Measurements from ENCODE around the gene MBNL2.
A peak's percentile ranks its signal among the peaks of the same experiment; 100 is the strongest.

The MBNL2 gene

GRCh38 chr13:97435794-97436193 is 213.7 kb downstream of the MBNL2 start:
- H3K9me3 Mint-ChIP-seq: no peaks in the 10 kb centered on the region
- no peaks in the 10 kb centered on the region for H3K27me3 Mint-ChIP-seq
- DNase-seq: no peak
- peak overlapping the region; percentile 66 for H3K27ac Mint-ChIP-seq
- peaks cover 18% of the 10 kb centered on the region for H3K36me3 Mint-ChIP-seq (ENCODE audit: low read depth)
- peak overlapping the region; percentile 70 for H3K4me3 Mint-ChIP-seq
- H3K4me1 Mint-ChIP-seq (ENCODE audit: low read depth): peaks cover 34% of the 10 kb centered on the region

GRCh38 chr13:97436845-97437244 is 214.7 kb downstream of the MBNL2 start:
- no peak for DNase-seq
- Mint-ChIP-seq H3K27ac (no peak overlapping the region), H3K4me1 (ENCODE audit: low read depth) (peaks cover 34% of the 10 kb centered on the region), H3K27me3 (no peaks in the 10 kb centered on the region), H3K36me3 (ENCODE audit: low read depth) (peaks cover 18% of the 10 kb centered on the region), H3K9me3 (no peaks in the 10 kb centered on the region), H3K4me3 (no peak overlapping the region)

GRCh38 chr13:97437729-97438128 is 215.6 kb downstream of the MBNL2 start:
- H3K4me3 Mint-ChIP-seq: no peak overlapping the region
- peaks cover 12% of the 10 kb centered on the region for H3K36me3 Mint-ChIP-seq (ENCODE audit: low read depth)
- H3K9me3 Mint-ChIP-seq: no peaks in the 10 kb centered on the region
- DNase-seq: no peak
- no peaks in the 10 kb centered on the region for H3K27me3 Mint-ChIP-seq
- no peak overlapping the region for H3K27ac Mint-ChIP-seq
- peaks cover 26% of the 10 kb centered on the region for H3K4me1 Mint-ChIP-seq (ENCODE audit: low read depth)

GRCh38 chr13:97438856-97439595 is 216.9 kb downstream of the MBNL2 start:
- no peak for DNase-seq
- Mint-ChIP-seq H3K27me3 (no peaks in the 10 kb centered on the region), H3K9me3 (no peaks in the 10 kb centered on the region), H3K36me3 (ENCODE audit: low read depth) (peaks cover 7% of the 10 kb centered on the region), H3K27ac (no peak overlapping the region), H3K4me1 (ENCODE audit: low read depth) (peaks cover 26% of the 10 kb centered on the region), H3K4me3 (no peak overlapping the region)

- H3K9me3 Mint-ChIP-seq: no peaks in the 10 kb centered on the region
- H3K27me3 Mint-ChIP-seq: no peaks in the 10 kb centered on the region
- peaks cover 18% of the 10 kb centered on the region for H3K4me1 Mint-ChIP-seq (ENCODE audit: low read depth)
- no peak overlapping the region for H3K4me3 Mint-ChIP-seq
- peaks cover 8% of the 10 kb centered on the region for H3K36me3 Mint-ChIP-seq (ENCODE audit: low read depth)
- no peak overlapping the region for H3K27ac Mint-ChIP-seq
- DNase-seq: no peak
Measured at GRCh38 chr13:97440598-97441170, 218.6 kb downstream of the MBNL2 start.

GRCh38 chr13:97441368-97441767 is 219.2 kb downstream of the MBNL2 start:
- H3K4me3 Mint-ChIP-seq: no peak overlapping the region
- H3K27me3 Mint-ChIP-seq: no peaks in the 10 kb centered on the region
- peaks cover 12% of the 10 kb centered on the region for H3K36me3 Mint-ChIP-seq (ENCODE audit: low read depth)
- peaks cover 11% of the 10 kb centered on the region for H3K4me1 Mint-ChIP-seq (ENCODE audit: low read depth)
- no peak overlapping the region for H3K27ac Mint-ChIP-seq
- no peaks in the 10 kb centered on the region for H3K9me3 Mint-ChIP-seq
- DNase-seq: no peak
